Activated CD4-positive, alpha-beta T cell treated with anti-CD3 and anti-CD28 coated beads for 48 hours (primary cell): Measurements from ENCODE around the gene PCDHGB5.
A peak's percentile ranks its signal among the peaks of the same experiment; 100 is the strongest.
"Not testable (repeated sequence)": the region's sequence is repeated elsewhere in the genome, so short reads cannot be mapped to it uniquely, and the experiment has no call there.

Experiments used
- DNase-seq: peaks from one replicate; pipeline ENCODE4 v3.0.0-alpha.2; 2020

The PCDHGB5 gene

DNA sequence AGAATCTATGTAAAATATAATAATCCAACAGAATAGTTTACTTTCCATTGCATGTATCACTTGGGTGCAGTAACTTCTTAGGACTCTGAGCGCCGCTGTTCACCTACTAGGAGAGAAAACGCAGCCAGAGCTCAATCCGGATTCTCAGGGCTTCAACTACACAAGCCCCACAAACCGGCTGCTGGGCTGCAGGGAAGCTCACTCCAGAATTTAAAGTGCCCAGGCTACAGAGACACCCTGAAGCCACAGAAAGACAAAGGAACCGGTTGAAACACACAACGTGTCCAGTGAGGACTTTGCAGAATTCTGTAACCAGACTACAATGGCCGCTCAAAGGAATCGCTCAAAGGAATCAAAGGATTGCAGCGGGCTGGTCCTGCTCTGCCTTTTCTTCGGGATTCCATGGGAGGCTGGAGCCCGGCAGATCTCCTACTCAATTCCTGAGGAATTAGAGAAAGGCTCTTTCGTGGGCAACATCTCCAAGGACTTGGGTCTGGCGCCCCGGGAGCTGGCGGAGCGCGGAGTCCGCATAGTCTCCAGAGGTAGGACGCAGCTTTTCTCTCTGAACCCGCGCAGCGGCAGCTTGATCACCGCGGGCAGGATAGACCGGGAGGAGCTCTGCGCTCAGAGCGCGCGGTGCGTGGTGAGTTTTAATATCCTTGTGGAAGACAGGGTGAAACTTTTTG is 15.2 kb downstream of the PCDHGB5 start, which contains the start of gene PCDHGA10:
Gene PCDHGA10, plus strand, starts transcription at position 134 of the 686 bp plus-strand sequence. Its CDS starts 189 bp downstream, at position 323.
- DNase-seq, result peak; percentile 70

DNA sequence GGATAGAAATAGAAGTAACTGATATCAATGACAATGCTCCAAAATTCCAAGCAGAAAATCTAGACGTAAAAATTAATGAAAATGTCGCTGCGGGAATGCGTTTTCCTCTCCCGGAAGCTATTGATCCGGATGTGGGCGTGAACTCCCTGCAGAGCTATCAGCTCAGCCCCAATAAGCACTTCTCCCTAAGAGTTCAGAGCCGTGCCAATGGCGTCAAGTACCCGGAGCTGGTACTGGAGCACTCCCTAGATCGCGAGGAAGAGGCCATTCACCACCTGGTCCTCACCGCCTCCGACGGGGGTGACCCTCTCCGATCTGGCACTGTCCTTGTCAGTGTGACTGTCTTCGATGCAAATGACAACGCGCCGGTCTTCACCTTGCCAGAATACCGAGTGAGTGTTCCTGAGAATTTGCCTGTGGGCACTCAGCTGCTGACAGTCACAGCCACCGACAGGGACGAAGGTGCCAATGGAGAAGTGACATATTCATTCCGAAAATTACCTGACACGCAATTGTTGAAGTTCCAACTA is 15.9 kb downstream of the PCDHGB5 start:
- DNase-seq, result no peak

DNA sequence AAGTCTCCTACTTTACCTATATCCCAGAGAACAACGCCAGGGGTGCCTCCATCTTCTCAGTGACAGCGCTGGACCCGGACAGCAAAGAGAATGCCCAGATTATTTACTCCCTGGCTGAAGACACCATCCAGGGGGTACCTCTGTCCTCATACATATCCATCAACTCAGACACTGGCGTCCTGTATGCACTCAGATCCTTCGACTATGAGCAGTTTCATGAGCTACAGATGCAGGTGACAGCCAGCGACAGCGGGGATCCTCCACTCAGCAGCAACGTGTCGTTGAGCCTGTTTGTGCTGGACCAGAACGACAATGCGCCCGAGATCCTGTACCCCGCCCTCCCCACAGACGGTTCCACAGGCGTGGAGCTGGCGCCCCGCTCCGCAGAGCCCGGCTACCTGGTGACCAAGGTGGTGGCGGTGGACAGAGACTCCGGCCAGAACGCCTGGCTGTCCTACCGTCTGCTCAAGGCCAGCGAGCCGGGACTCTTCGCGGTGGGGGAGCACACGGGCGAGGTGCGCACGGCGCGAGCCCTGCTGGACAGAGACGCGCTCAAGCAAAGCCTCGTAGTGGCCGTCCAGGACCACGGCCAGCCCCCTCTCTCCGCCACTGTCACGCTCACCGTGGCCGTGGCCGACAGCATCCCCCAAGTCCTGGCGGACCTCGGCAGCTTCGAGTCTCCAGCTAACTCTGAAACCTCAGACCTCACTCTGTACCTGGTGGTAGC is 17.0 kb downstream of the PCDHGB5 start:
- not testable (repeated sequence) for DNase-seq

DNA sequence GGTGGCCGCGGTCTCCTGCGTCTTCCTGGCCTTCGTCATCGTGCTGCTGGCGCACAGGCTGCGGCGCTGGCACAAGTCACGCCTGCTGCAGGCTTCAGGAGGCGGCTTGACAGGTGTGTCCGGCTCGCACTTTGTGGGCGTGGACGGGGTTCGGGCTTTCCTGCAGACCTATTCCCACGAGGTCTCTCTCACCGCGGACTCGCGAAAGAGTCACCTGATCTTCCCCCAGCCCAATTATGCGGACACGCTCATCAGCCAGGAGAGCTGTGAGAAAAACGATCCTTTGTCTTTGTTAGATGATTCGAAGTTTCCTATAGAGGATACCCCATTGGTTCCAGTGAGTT is 17.5 kb downstream of the PCDHGB5 start:
- not testable (repeated sequence) for DNase-seq

DNA sequence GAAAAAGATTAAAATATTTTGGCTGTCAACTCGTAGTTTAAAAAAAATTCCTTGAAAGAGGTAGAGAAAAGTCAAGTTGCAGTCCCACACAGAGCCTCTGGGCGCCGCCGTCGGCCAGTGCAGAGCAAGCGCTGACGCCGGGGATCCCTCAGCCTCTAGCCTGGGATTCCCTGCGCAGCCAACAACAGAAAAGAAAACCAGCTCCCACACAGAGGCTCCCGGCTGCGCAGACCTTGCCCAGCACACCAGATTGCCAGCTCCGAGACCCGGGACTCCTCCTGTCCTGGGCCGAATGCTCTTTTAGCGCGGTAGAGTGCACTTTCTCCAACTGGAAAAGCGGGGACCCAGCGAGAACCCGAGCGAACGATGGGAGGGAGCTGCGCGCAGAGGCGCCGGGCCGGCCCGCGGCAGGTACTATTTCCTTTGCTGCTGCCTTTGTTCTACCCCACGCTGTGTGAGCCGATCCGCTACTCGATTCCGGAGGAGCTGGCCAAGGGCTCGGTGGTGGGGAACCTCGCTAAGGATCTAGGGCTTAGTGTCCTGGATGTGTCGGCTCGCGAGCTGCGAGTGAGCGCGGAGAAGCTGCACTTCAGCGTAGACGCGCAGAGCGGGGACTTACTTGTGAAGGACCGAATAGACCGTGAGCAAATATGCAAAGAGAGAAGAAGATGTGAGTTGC is 19.9 kb downstream of the PCDHGB5 start, which contains the start of gene PCDHGB7:
Gene PCDHGB7, plus strand, starts transcription at position 184 of the 679 bp plus-strand sequence. Its CDS starts 183 bp downstream, at position 367.
- DNase-seq, result peak; percentile 78

DNA sequence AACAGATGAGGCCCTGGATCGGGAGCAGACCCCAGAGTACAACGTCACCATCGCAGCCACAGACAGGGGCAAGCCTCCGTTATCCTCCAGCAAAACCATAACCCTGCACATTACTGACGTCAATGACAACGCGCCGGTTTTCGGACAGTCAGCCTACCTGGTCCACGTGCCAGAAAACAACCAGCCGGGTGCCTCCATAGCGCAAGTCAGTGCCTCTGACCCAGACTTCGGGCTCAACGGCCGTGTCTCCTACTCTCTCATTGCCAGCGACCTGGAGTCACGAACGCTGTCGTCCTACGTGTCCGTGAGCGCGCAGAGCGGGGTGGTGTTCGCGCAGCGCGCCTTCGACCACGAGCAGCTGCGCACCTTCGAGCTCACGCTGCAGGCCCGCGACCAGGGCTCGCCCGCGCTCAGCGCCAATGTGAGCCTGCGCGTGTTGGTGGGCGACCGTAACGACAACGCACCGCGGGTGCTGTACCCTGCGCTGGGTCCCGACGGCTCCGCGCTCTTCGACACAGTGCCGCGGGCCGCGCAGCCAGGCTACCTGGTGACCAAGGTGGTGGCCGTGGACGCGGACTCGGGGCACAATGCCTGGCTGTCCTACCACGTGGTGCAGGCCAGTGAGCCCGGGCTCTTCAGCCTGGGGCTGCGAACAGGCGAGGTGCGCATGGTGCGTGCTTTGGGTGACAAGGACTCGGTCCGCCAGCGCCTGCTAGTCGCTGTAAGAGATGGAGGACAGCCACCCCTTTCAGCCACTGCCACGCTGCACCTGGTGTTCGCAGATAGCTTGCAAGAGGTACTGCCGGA is 21.5 kb downstream of the PCDHGB5 start:
- no peak for DNase-seq

DNA sequence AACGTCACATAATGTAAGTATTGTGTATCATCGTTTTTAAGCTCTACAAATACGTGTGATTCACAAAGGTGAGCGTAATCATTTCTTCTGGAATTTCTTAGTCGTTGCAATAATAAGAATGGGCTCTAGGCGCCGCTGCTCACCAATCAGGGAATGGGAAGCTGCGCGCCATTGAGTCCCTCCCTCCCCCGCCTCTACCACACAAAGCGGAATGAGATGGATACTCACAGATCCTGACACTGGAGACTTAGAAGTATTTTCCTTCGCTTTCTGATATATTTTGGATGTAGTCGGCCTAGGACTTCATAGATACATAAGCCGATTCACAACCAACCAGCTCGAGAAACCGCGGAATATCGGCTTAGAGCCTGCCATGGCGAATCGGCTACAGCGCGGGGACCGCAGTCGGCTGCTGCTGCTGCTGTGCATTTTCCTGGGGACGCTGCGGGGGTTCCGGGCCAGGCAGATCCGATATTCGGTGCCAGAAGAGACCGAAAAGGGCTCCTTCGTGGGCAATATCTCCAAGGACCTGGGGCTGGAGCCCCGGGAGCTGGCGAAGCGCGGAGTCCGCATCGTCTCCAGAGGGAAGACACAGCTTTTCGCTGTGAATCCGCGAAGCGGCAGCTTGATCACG is 23.2 kb downstream of the PCDHGB5 start, which contains the start of gene PCDHGA11:
Gene PCDHGA11, plus strand, starts transcription at position 197 of the 634 bp plus-strand sequence. Its CDS starts 177 bp downstream, at position 374.
- peak; percentile 75 for DNase-seq

DNA sequence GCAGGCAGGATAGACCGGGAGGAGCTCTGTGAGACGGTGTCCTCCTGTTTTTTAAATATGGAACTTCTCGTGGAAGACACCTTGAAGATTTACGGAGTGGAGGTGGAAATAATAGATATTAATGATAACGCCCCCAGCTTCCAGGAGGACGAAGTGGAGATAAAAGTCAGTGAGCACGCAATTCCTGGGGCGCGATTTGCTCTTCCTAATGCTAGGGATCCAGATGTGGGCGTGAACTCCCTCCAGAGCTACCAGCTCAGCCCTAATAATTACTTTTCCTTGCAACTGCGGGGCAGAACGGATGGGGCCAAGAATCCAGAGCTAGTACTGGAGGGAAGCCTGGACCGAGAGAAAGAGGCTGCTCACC is 23.7 kb downstream of the PCDHGB5 start:
- DNase-seq, result no peak

DNA sequence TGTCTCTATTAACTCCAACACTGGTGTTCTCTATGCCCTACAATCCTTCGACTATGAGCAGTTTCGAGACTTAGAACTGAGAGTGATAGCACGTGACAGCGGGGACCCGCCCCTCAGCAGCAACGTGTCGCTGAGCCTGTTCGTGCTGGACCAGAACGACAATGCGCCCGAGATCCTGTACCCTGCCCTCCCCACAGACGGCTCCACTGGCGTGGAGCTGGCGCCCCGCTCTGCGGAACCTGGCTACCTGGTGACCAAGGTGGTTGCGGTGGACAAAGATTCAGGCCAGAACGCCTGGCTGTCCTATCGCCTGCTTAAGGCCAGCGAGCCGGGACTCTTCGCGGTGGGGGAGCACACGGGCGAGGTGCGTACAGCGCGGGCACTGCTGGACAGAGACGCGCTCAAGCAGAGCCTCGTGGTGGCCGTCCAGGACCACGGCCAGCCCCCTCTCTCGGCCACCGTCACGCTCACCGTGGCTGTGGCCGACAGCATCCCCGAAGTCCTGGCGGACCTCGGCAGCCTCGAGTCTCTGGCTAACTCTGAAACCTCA is 25.1 kb downstream of the PCDHGB5 start:
- no peak for DNase-seq

DNA sequence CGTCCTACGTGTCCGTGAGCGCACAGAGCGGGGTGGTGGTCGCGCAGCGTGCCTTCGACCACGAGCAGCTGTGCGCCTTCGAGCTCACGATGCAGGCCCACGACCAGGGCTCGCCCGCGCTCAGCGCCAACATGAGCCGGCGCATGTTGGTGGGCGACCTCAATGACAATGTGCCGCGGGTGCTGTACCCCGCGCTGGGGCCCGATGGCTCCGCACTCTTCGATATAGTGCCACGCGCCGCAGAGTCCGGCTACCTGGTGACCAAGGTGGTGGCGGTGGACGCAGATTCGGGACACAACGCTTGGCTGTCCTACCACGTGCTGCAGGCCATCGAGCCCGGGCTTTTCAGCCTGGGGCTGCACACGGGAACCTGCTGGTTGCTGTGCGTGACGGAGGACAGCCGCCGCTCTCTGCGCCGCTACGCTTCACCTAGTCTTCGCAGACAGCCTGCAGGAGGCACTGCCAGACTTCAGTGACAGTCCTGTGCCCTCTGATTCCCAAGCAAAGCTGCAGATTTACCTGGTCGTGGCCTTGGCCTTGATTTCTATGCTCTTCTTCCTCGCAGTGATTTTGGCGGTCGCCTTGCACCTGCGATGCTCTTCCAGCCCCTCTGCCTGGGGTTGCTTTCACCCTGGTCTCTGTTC is 30.2 kb downstream of the PCDHGB5 start:
- DNase-seq, result no peak

DNA sequence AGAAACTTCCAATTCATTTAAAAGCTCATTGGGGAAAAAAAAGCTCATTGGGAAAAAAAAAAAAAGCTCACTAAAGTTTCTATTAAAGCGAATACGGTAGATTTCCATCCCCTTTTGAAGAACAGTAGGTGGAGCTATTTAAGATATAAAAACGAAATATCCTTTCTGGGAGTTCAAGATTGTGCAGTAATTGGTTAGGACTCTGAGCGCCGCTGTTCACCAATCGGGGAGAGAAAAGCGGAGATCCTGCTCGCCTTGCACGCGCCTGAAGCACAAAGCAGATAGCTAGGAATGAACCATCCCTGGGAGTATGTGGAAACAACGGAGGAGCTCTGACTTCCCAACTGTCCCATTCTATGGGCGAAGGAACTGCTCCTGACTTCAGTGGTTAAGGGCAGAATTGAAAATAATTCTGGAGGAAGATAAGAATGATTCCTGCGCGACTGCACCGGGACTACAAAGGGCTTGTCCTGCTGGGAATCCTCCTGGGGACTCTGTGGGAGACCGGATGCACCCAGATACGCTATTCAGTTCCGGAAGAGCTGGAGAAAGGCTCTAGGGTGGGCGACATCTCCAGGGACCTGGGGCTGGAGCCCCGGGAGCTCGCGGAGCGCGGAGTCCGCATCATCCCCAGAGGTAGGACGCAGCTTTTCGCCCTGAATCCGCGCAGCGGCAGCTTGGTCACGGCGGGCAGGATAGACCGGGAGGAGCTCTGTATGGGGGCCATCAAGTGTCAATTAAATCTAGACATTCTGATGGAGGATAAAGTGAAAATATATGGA is 32.8 kb downstream of the PCDHGB5 start, which contains the start of gene PCDHGA12:
Gene PCDHGA12, plus strand, starts transcription at position 176 of the 782 bp plus-strand sequence. Its CDS starts 253 bp downstream, at position 429.
- DNase-seq, result peak; percentile 61

DNA sequence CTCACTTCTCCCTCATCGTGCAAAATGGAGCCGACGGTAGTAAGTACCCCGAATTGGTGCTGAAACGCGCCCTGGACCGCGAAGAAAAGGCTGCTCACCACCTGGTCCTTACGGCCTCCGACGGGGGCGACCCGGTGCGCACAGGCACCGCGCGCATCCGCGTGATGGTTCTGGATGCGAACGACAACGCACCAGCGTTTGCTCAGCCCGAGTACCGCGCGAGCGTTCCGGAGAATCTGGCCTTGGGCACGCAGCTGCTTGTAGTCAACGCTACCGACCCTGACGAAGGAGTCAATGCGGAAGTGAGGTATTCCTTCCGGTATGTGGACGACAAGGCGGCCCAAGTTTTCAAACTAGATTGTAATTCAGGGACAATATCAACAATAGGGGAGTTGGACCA is 33.5 kb downstream of the PCDHGB5 start:
- DNase-seq, result no peak

DNA sequence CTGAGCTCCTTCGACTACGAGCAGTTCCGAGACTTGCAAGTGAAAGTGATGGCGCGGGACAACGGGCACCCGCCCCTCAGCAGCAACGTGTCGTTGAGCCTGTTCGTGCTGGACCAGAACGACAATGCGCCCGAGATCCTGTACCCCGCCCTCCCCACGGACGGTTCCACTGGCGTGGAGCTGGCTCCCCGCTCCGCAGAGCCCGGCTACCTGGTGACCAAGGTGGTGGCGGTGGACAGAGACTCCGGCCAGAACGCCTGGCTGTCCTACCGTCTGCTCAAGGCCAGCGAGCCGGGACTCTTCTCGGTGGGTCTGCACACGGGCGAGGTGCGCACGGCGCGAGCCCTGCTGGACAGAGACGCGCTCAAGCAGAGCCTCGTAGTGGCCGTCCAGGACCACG is 34.6 kb downstream of the PCDHGB5 start:
- not testable (repeated sequence) for DNase-seq

DNA sequence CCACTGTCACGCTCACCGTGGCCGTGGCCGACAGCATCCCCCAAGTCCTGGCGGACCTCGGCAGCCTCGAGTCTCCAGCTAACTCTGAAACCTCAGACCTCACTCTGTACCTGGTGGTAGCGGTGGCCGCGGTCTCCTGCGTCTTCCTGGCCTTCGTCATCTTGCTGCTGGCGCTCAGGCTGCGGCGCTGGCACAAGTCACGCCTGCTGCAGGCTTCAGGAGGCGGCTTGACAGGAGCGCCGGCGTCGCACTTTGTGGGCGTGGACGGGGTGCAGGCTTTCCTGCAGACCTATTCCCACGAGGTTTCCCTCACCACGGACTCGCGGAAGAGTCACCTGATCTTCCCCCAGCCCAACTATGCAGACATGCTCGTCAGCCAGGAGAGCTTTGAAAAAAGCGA is 35.0 kb downstream of the PCDHGB5 start:
- DNase-seq, result not testable (repeated sequence)

DNA sequence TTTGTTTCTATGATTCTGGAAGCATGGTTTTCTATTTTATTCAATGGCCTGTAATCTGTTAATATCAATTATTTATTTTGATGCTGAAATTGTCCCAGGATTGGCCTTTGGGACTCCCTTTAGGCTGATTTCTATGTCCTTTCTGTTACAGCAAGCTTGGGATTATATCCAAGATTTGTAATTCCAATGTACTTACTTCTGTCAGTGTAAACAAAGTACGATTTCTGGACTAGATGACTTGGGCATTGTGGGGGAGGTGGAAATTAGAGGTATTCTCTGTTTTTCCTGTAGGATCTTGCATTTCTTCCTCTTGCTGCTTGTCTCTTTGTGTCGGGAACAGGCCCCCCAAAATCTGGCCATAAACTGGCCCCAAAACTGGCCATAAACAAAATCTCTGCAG is 36.3 kb downstream of the PCDHGB5 start:
- DNase-seq, result no peak

DNA sequence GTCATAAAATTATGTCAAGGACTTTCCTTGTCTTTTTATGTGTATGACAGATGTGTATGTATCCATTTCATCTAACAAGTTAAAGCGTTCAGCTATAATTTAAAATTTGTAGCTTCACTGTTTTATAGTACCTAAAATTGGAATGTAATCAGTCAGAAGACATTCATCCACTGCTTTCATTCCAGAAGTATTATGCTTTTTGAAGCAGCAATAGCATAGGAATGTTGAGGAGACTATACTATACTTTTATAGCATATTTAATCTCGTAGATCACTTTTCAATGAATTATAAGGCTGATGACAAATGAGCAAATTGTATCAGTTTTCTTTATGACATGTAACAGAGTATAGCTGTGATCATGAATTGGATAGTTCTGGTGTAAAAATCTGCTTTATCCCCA is 39.5 kb downstream of the PCDHGB5 start:
- no peak for DNase-seq

DNA sequence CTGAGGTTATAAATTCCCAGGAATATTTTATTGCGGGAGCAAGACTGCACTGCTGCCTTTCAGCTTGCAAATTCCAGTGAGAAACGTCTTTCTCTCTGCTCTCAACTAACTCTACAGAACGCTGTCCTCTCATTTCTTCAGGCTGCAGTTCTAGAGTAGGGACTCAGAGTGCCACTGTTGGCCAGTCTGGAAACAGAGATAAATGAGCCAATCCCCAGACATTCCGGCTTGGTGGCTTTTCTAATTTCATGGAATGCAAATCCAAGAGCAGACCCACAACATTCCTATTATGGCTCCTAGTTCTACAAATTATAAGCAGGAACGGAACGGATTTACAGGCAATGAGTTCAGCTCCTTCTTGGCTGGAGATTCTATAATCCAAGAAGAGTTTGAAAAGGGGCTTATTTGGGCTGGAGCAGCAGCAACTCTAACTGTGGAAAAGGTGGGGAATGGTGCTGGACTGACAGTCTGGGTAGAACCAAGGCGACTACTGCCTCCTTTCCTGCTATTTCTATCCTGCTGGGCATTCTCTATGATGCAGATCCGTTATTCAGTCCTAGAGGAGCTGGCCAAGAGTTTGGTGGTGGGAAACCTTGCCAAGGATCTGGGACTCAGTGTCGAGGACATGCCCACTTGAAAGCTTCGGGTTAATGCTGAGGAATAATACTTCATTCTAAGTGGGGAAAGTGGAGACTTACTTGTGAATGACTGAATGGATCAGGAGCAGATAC is 41.8 kb downstream of the PCDHGB5 start:
- DNase-seq, result no peak

DNA sequence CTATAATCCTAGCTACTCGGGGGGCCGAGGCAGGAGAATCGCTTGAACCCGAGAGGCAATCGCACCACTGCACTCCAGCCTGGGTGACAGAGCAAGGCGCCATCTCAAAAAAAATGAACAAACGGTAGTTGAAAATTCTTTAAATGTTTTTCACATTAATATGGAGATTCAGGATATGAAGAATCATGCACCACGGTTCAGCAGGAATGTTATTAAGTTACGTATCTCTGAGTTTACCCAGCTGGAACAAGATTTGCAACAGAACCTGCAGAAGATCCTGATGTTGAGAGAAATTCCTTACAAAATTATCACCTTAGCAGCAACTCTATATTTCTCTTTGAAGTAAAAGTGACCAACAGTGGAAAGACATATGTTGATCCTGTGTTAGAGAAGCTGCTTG is 42.6 kb downstream of the PCDHGB5 start:
- no peak for DNase-seq

DNA sequence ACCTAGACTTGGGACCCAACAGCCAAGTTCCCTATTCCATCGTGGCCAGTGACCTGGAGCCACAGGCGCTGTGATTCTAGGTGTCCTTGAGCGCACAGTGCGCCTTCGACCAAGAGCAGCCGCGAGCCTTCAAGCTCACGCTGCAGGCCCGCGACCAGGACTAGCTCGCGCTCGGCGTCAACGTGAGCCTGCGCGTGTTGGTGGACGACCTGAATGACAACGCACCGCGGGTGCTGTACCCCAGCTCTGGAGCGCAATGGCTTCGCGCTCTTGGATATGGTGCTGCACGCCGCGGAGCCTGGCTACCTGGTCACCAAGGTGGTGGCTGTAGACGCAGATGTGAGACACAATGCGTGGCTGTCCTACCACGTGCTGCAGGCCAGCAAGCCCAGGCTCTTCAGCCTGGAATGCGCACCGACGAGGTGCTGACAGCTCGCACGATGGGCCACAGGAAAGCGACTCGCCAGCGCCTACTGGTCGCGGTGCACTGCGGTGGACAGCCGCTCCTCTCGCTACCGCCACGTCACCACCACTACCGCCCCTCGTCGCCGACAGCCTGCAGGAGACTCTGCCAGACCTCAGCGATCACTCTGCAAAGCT is 43.9 kb downstream of the PCDHGB5 start:
- no peak for DNase-seq
